ENCODE results near the gene GBP5. TPM values are rescaled to one million over a fixed set of nuclear protein-coding genes. Genes with fewer than 3 reads are reported as not detected.
"Not testable (repeated sequence)": the region's sequence is repeated elsewhere in the genome, so short reads cannot be mapped to it uniquely, and the experiment has no call there.

GBP5 gene
- total and polyA plus RNA-seq, 12 donors = 0.18 to 31.0 (median 2.4) TPM

DNA sequence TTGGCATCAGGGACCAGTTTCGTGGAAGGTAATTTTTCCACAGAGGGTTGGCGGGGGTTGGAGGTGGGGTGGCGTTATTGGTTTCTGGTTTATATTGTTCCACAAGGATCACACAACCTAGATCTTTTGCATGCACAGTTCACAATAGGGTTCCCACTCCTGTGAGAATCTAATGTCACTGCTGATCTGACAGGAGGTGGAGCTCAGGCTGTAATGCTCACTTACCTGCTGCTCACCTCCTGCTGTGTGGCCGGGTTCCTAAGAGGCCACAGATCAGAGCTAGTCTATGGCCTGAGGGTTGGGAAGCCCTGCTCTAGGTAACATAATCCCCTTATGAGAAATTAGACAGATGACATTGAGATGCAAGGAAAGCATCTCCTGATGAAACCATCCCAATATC, 12.6 kb downstream of the GBP5 start:
- H3K4me1 ChIP-seq (replicated peaks in 1 of 2) = no peaks in the 10 kb centered on the region
- H3K27ac ChIP-seq = no peak overlapping the region
- WGBS, 4 donors = 76 to 90% (median 85%) methylated on average over 4 of the region's 4 CpGs
- H3K4me3 ChIP-seq = no peak overlapping the region
- no peaks in the 10 kb centered on the region for H3K36me3 ChIP-seq (replicated peaks in 1 of 2)
- TF ChIP-seq POLR2A (IDR thresholded peaks at IDR 0.05) (no peak), CTCF (IDR thresholded peaks at IDR 0.05) (no peak)
- no peaks in the 10 kb centered on the region for H3K27me3 ChIP-seq
- no peak for DNase-seq
- intact Hi-C loops (cut with DNase I) = no loop called here
- no peaks in the 10 kb centered on the region for H3K9me3 ChIP-seq (replicated peaks in 1 of 3)

- no peaks in the 10 kb centered on the region for H3K4me1 ChIP-seq (replicated peaks in 1 of 2)
- intact Hi-C loops (cut with DNase I) = loop anchor here in 1 of 2 donors (10.0 kb wide), 1 partner anchor 95 kb away; no protein-coding TSS in a partner anchor
- no peaks in the 10 kb centered on the region for H3K9me3 ChIP-seq (replicated peaks in 1 of 3)
- no peaks in the 10 kb centered on the region for H3K36me3 ChIP-seq (replicated peaks in 1 of 2)
- H3K4me3 ChIP-seq = no peak overlapping the region
- no peaks in the 10 kb centered on the region for H3K27me3 ChIP-seq
- TF ChIP-seq CTCF (IDR thresholded peaks at IDR 0.05) (no peak), POLR2A (IDR thresholded peaks at IDR 0.05) (no peak)
- DNase-seq = no peak
- no peak overlapping the region for H3K27ac ChIP-seq
- WGBS, 4 donors = 69 to 77% (median 73%) methylated on average over 9 to 11 of the region's 11 CpGs
Observed at GRCh38 chr1:89259283-89259971, 13.2 kb downstream of the GBP5 start.

DNA sequence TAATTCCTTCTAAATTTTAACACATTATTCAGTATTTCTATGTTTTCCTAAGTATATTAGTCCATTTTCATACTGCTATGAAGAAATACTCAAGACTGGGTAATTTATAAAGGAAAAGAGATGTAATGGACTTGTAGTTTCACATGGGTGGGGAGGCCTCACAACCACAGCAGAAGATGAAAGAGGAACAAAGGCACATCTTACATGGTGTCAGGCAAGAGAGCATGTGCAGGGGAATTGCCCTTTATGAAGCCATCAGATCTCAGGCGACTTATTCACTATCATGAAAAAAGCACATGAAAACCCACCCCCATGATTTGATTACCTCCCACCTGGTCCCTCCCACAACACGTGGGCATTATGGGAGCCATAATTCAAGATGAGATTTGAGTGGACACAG, 15.6 kb downstream of the GBP5 start:
- H3K4me1 ChIP-seq (replicated peaks in 1 of 2) = no peaks in the 10 kb centered on the region
- no peak for TF ChIP-seq POLR2A (IDR thresholded peaks at IDR 0.05)
- no peak for TF ChIP-seq CTCF (IDR thresholded peaks at IDR 0.05)
- no peaks in the 10 kb centered on the region for H3K9me3 ChIP-seq (replicated peaks in 1 of 3)
- intact Hi-C loops (cut with DNase I) = loop anchor here in 1 of 2 donors (10.0 kb wide), 1 partner anchor 98 kb away; no protein-coding TSS in a partner anchor
- H3K27ac ChIP-seq = no peak overlapping the region
- no peak overlapping the region for H3K4me3 ChIP-seq
- WGBS, 4 donors = 64 to 77% (median 68%) methylated on average over 2 of the region's 2 CpGs
- DNase-seq = no peak
- no peaks in the 10 kb centered on the region for H3K36me3 ChIP-seq (replicated peaks in 1 of 2)
- no peaks in the 10 kb centered on the region for H3K27me3 ChIP-seq

GRCh38 chr1:89255581-89255980, 17.1 kb downstream of the GBP5 start:
- WGBS, 4 donors = 87 to 96% (median 92%) methylated on average over 8 of the region's 8 CpGs
- H3K27me3 ChIP-seq; H3K9me3 ChIP-seq (replicated peaks in 1 of 3); H3K4me1 ChIP-seq (replicated peaks in 1 of 2); H3K4me3 ChIP-seq; DNase-seq; H3K27ac ChIP-seq; H3K36me3 ChIP-seq (replicated peaks in 1 of 2): not testable (repeated sequence)
- intact Hi-C loops (cut with DNase I) = loop anchor here in 1 of 2 donors (10.0 kb wide), 1 partner anchor 99 kb away; no protein-coding TSS in a partner anchor
